Left renal pelvis (tissue), 4 donors: Measurements from ENCODE around the gene SETD2. TPM values are rescaled to one million over a fixed set of nuclear protein-coding genes. Genes with fewer than 3 reads are reported as not detected.
"Not testable (repeated sequence)": the region's sequence is repeated elsewhere in the genome, so short reads cannot be mapped to it uniquely, and the experiment has no call there.

Experiments
- DNase-seq, 4 donors: peaks; one replicate each; pipeline ENCODE4 v3.0.0-alpha.2; 2013; ENCODE audit warnings: low read depth in 4 of 4, low spot score in 3 of 4
- polyA plus RNA-seq, 4 donors: library from polyadenylated mRNA; unstranded; fragments of 120-200 nt; gene quantifications; one replicate each; pipeline ENCODE4 v1.2.1, GENCODE V29; 2013; ENCODE audit not compliant: insufficient read length in 4 of 4

The SETD2 gene
- polyA plus RNA-seq, 4 donors: 62.7 to 73.8 (median 66.8) TPM

GRCh38 chr3:47037302-47037701 is 126.6 kb downstream of the SETD2 start:
- DNase-seq: not testable (repeated sequence)

- DNase-seq: no peak
Observed at GRCh38 chr3:47036145-47036544, 127.8 kb downstream of the SETD2 start.

- DNase-seq: no peak
Observed at GRCh38 chr3:47035645-47036044, 128.3 kb downstream of the SETD2 start.

GRCh38 chr3:47034868-47035489 is 128.9 kb downstream of the SETD2 start:
- no peak for DNase-seq

GRCh38 chr3:47031041-47031440 is 132.9 kb downstream of the SETD2 start:
- not testable (repeated sequence) for DNase-seq

- DNase-seq: no peak
Observed at GRCh38 chr3:47028667-47029066, 135.2 kb downstream of the SETD2 start.

- DNase-seq: no peak
Observed at GRCh38 chr3:47028146-47028545, 135.8 kb downstream of the SETD2 start.

- DNase-seq: not testable (repeated sequence)
Observed at GRCh38 chr3:47026432-47026831, 137.5 kb downstream of the SETD2 start.

- no peak for DNase-seq
Observed at GRCh38 chr3:47024932-47025331, 139.0 kb downstream of the SETD2 start.

- DNase-seq: no peak
Observed at GRCh38 chr3:47022641-47023071, 141.3 kb downstream of the SETD2 start.

- no peak for DNase-seq
Observed at GRCh38 chr3:47020311-47020710, 143.6 kb downstream of the SETD2 start.

- no peak for DNase-seq
Observed at GRCh38 chr3:47019201-47019600, 144.7 kb downstream of the SETD2 start.

GRCh38 chr3:47018269-47018611 is 145.7 kb downstream of the SETD2 start:
- no peak for DNase-seq

GRCh38 chr3:47017504-47018268 is 146.2 kb downstream of the SETD2 start:
- DNase-seq: no peak

GRCh38 chr3:47016934-47017435 is 146.9 kb downstream of the SETD2 start:
- no peak for DNase-seq

- no peak for DNase-seq
Observed at GRCh38 chr3:47016086-47016933, 147.6 kb downstream of the SETD2 start.

GRCh38 chr3:47015151-47015550 is 148.8 kb downstream of the SETD2 start:
- DNase-seq: no peak

GRCh38 chr3:47014036-47014435 is 149.9 kb downstream of the SETD2 start:
- no peak for DNase-seq

GRCh38 chr3:47013231-47013630 is 150.7 kb downstream of the SETD2 start:
- no peak for DNase-seq

- no peak for DNase-seq
Observed at GRCh38 chr3:47012342-47013230, 151.3 kb downstream of the SETD2 start.
